HL-60/S4 (cell line): ENCODE data around the gene PRDX3.
"Not testable (repeated sequence)": the region's sequence is repeated elsewhere in the genome, so short reads cannot be mapped to it uniquely, and the experiment has no call there.

ENCODE experiments used
- in situ Hi-C: fragments of 300-500 bp; cut with MboI; formaldehyde crosslinking; loops from 2 replicates; pipeline ENCODE4 v1.14.3; 2022; ENCODE audit warnings: low sequenced_read_pairs

Gene PRDX3

GRCh38 chr10:119166118-119166500 lies 12.5 kb downstream of the PRDX3 start:
- in situ Hi-C loops = no loop called here

- in situ Hi-C loops = no loop called here
Measured at GRCh38 chr10:119165171-119166117, 13.2 kb downstream of the PRDX3 start, which contains the start of gene SFXN4. SFXN4 (minus strand) TSS chr10:119165714; CDS start chr10:119165647, 67 bp downstream.

- in situ Hi-C loops = no loop called here
Measured at GRCh38 chr10:119162452-119163092, 16.0 kb downstream of the PRDX3 start.

GRCh38 chr10:119161680-119162451 lies 16.7 kb downstream of the PRDX3 start:
- in situ Hi-C loops = no loop called here

- in situ Hi-C loops = no loop called here
Measured at GRCh38 chr10:119159332-119159731, 19.3 kb downstream of the PRDX3 start.

- in situ Hi-C loops = no loop called here
Measured at GRCh38 chr10:119153661-119154060, 25.0 kb downstream of the PRDX3 start.

GRCh38 chr10:119153041-119153440 lies 25.6 kb downstream of the PRDX3 start:
- in situ Hi-C loops = no loop called here

GRCh38 chr10:119151601-119152000 lies 27.0 kb downstream of the PRDX3 start:
- in situ Hi-C loops = not testable (repeated sequence)

GRCh38 chr10:119149729-119150128 lies 28.9 kb downstream of the PRDX3 start:
- in situ Hi-C loops = no loop called here

GRCh38 chr10:119149157-119149556 lies 29.5 kb downstream of the PRDX3 start:
- in situ Hi-C loops = no loop called here

GRCh38 chr10:119143657-119144056 lies 35.0 kb downstream of the PRDX3 start:
- in situ Hi-C loops = no loop called here

- in situ Hi-C loops = no loop called here
Measured at GRCh38 chr10:119140603-119141245, 37.9 kb downstream of the PRDX3 start.

- in situ Hi-C loops = no loop called here
Measured at GRCh38 chr10:119139464-119140067, 39.0 kb downstream of the PRDX3 start.

- in situ Hi-C loops = no loop called here
Measured at GRCh38 chr10:119138346-119139306, 40.0 kb downstream of the PRDX3 start.

- in situ Hi-C loops = not testable (repeated sequence)
Measured at GRCh38 chr10:119137878-119138277, 40.7 kb downstream of the PRDX3 start.

- in situ Hi-C loops = no loop called here
Measured at GRCh38 chr10:119136084-119136483, 42.5 kb downstream of the PRDX3 start.

GRCh38 chr10:119135513-119135881 lies 43.1 kb downstream of the PRDX3 start:
- in situ Hi-C loops = no loop called here

- in situ Hi-C loops = no loop called here
Measured at GRCh38 chr10:119133949-119134348, 44.7 kb downstream of the PRDX3 start.
